GM12878 (cell line): Measurements from ENCODE around the gene STARD5. TPM values are rescaled to one million over a fixed set of nuclear protein-coding genes. Genes with fewer than 3 reads are reported as not detected.

Experiments
- ATAC-seq: fragments of 200-7000 bp; cut with Tn5 transposase; 3 replicates; pipeline ENCODE4 v1.9.1; 2020; ENCODE audit warnings: mild to moderate bottlenecking, moderate library complexity
- BruUV-seq: library from RNA; stranded (reverse); fragments of 400-500 nt; replicated peaks from 2 replicates; lab custom pipeline; 2021; lab: Mats Ljungman, UMichigan
- CTCF ChIA-PET: fragments of 300-600 bp; sonication (Branson Sonifier 250); formaldehyde crosslinking; extraction: SDS; loops from one replicate; lab custom pipeline; 2021; ENCODE audit warnings: inconsistent platforms; lab: Yijun Ruan, JAX
- POLR2A ChIA-PET: fragments of 350-600 bp; formaldehyde crosslinking; extraction: SDS; loops from one replicate; lab custom pipeline; 2021; ENCODE audit warnings: inconsistent platforms; lab: Charles Lee
- RAD21 ChIA-PET: fragments of 300-600 bp; sonication (Branson Sonifier 250); formaldehyde crosslinking; loops from one replicate; lab custom pipeline; 2023; ENCODE audit warnings: antibody characterized with exemption; ENCODE audit not compliant: unreplicated experiment; lab: Charles Lee
- SMC1A ChIA-PET: fragments of 300-600 bp; sonication (Branson Sonifier 250); formaldehyde crosslinking; loops from one replicate; lab custom pipeline; 2023; ENCODE audit not compliant: unreplicated experiment, uncharacterized antibody; lab: Charles Lee
- DNase-seq: peaks from one replicate; pipeline ENCODE4 v3.0.0-alpha.2; 2011; ENCODE audit warnings: low read depth, low spot score
- FAIRE-seq: peaks from 3 replicates; lab custom pipeline; 2011; peaks lifted over from hg19 to GRCh38; lab: Jason Lieb, UNC
- H2AFZ ChIP-seq: 2 replicates; pipeline ENCODE4 v1.6.0; 2011; ENCODE audit warnings: low read depth, low read length, control low read depth; ENCODE audit not compliant: control insufficient read depth
- H3K27ac ChIP-seq: 2 replicates; pipeline ENCODE4 v1.5.1; 2011; ENCODE audit warnings: control low read depth; ENCODE audit not compliant: control insufficient read depth, insufficient read depth
- H3K27me3 ChIP-seq, 2 experiments: replicated peaks in 1 of 2; 2 replicates each; pipeline versions ENCODE4 v1.6.0 to v1.6.1; 2011; ENCODE audit warnings: low read length in 1 of 2; ENCODE audit not compliant: control insufficient read depth in 2 of 2, insufficient read depth in 2 of 2
- H3K36me3 ChIP-seq, 2 experiments: 2 replicates each; pipeline ENCODE4 v1.5.1; 2011; ENCODE audit warnings: low read length in 1 of 2; ENCODE audit not compliant: control insufficient read depth in 2 of 2, insufficient read depth in 2 of 2
- H3K4me1 ChIP-seq: 2 replicates; pipeline ENCODE4 v1.6.1; 2011; ENCODE audit warnings: mild to moderate bottlenecking, low read length, moderate library complexity, mixed read lengths; ENCODE audit not compliant: control insufficient read depth, insufficient read depth
- H3K4me2 ChIP-seq: 2 replicates; pipeline ENCODE4 v1.6.0; 2011; ENCODE audit warnings: control low read depth; ENCODE audit not compliant: control insufficient read depth, insufficient read depth
- H3K4me3 ChIP-seq: fragments of 200-600 bp; sonication (generic); 2 replicates; pipeline ENCODE4 v1.5.1; 2016
- H3K79me2 ChIP-seq: 2 replicates; pipeline ENCODE4 v1.6.0; 2011; ENCODE audit warnings: low read length; ENCODE audit not compliant: control insufficient read depth, insufficient read depth
- H3K9ac ChIP-seq: 2 replicates; pipeline ENCODE4 v1.8.0; 2011; ENCODE audit warnings: low read length, control low read depth, mixed read lengths; ENCODE audit not compliant: control insufficient read depth, insufficient read depth
- H3K9me3 ChIP-seq: replicated peaks from 3 replicates; pipeline ENCODE4 v1.5.1; 2011; ENCODE audit warnings: mild to moderate bottlenecking, low read length; ENCODE audit not compliant: control insufficient read depth, insufficient read depth
- H4K20me1 ChIP-seq: 2 replicates; pipeline ENCODE4 v1.6.0; 2011; ENCODE audit not compliant: control insufficient read depth, insufficient read depth
- BCL11A ChIP-seq: IDR thresholded peaks from 2 replicates; pipeline ENCODE4 v1.6.1; 2011; ENCODE audit warnings: low read depth, low read length
- GABPA ChIP-seq: IDR thresholded peaks from 2 replicates; pipeline ENCODE4 v1.6.1; 2014; ENCODE audit warnings: antibody characterized with exemption, low read depth, mild to moderate bottlenecking, inconsistent platforms
- IRF4 ChIP-seq: IDR thresholded peaks from 2 replicates; pipeline ENCODE4 v1.6.1; 2011; ENCODE audit warnings: low read depth, low read length
- PAX8 ChIP-seq: fragments of 450-650 bp; IDR thresholded peaks from 2 replicates; pipeline ENCODE4 v1.6.1; 2017; ENCODE audit warnings: mild to moderate bottlenecking, moderate library complexity
- POLR2AphosphoS2 ChIP-seq: IDR thresholded peaks from 2 replicates; pipeline ENCODE4 v1.6.1; 2011; ENCODE audit warnings: low read depth, mild to moderate bottlenecking, low read length, improper control_type of control experiment, moderate library complexity
- TBL1XR1 ChIP-seq: IDR thresholded peaks from 2 replicates; pipeline ENCODE4 v1.6.1; 2012; ENCODE audit warnings: low read depth, low read length, improper control_type of control experiment
- ZNF384 ChIP-seq: IDR thresholded peaks from 2 replicates; pipeline ENCODE4 v1.6.1; 2012; ENCODE audit warnings: low read depth, mild to moderate bottlenecking, low read length, improper control_type of control experiment, borderline replicate concordance
- WGBS: methylation state at CpG from one replicate; pipeline ENCODE4 v1.1.6; 2016; ENCODE audit warnings: low lambda C conversion rate; ENCODE audit not compliant: insufficient replicate concordance, insufficient coverage; ENCODE audit errors: missing lambda C conversion rate; 5-methylcytosine and 5-hydroxymethylcytosine counted together
- in situ Hi-C: fragments of 300-500 bp; cut with MboI; formaldehyde crosslinking; loops from 9 replicates; pipeline ENCODE4 v1.14.3; 2018; ENCODE audit warnings: mixed read lengths
- intact Hi-C: fragments of 100-400 bp; cut with micrococcal nuclease; formaldehyde crosslinking; loops from one replicate; pipeline ENCODE4 v1.14.2; 2022; ENCODE audit not compliant: unreplicated experiment
- polyA plus RNA-seq, 11 experiments: library from polyadenylated mRNA; depleted of rRNA in 4 of 11; unstranded in 6 of 11; stranded (reverse) in 5 of 11; fragments of >200 nt; fragmentation: Nextera tagmentation in 4 of 11; fragmentation: Illumina TruSeq in 1 of 11; extraction: Ambion mirVana in 4 of 11; extraction: Trizol in 1 of 11; gene quantifications; 1 replicate in 1 of 11; 2 replicates in 10 of 11; pipeline versions ENCODE4 v1.2.1 to v1.2.3, GENCODE V29; 2011 to 2016; ENCODE audit warnings: inconsistent platforms in 2 of 11, missing spikeins in 2 of 11, low read depth in 1 of 11
- total RNA-seq, 4 experiments: library from RNA; depleted of rRNA in 3 of 4; stranded (reverse); fragments of >200 nt in 3 of 4; fragmentation: Illumina TruSeq in 1 of 4; extraction: Trizol in 1 of 4; gene quantifications; 2 replicates each; pipeline versions ENCODE4 v1.2.1 to v1.2.3, GENCODE V29; 2013 to 2021
- TF ChIP-seq, protein P1 (sequence below): fragments of 450-650 bp; IDR thresholded peaks from 2 replicates; pipeline ENCODE4 v1.6.1; 2017; ENCODE audit warnings: mild to moderate bottlenecking
- TF ChIP-seq, protein P2 (sequence below): IDR thresholded peaks from 2 replicates; pipeline ENCODE4 v1.6.1; 2011; ENCODE audit warnings: low read depth, low read length, improper control_type of control experiment, borderline replicate concordance
- TF ChIP-seq, protein P3 (sequence below): fragments of 450-650 bp; IDR thresholded peaks from 2 replicates; pipeline ENCODE4 v1.6.1; 2016; ENCODE audit warnings: mild to moderate bottlenecking, moderate library complexity, borderline replicate concordance

Gene STARD5
- total and polyA plus RNA-seq, 10 of the 15 experiments (the other 5 are each of a cell fraction or from before 2014, with no cell fraction given), result 2.3 to 9.4 (median 4.7) TPM

DNA sequence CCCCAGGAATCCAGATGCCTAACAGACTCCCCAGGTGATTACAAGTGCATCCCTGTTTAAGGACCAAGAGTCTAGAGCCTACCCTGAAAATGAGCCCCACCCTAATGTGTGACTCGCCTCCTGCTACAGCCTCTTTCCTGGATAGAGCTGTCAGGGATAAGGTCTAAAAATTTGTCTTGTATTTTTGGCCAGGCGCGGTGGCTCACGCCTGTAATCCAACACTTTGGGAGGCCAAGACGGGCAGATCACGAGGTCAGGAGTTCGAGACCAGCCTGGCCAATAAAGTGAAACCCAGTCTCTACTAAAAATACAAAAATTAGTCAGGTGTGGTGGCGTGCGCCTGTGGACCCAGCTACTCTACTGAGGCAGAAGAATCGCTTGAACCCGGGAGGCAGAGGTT, 38.8 kb upstream of the STARD5 start:
- no TSS peak for BruUV-seq
- DNase-seq (no peak), ATAC-seq (no peak), FAIRE-seq (no peak)
- H3K36me3 ChIP-seq, result no peaks in the 10 kb centered on the region
- H3K27ac ChIP-seq, result no peak overlapping the region
- no peaks in the 10 kb centered on the region for H3K4me1 ChIP-seq
- no peaks in the 10 kb centered on the region for H3K79me2 ChIP-seq
- CTCF ChIA-PET, result interaction anchor here (1.2 kb wide), 1 partner anchor 97 kb away, joined by 3 read pairs; no protein-coding TSS in a partner anchor
- H3K4me2 ChIP-seq, result no peak overlapping the region
- no peaks in the 10 kb centered on the region for H3K9me3 ChIP-seq
- no peak overlapping the region for H3K9ac ChIP-seq
- SMC1A ChIA-PET, result no interaction called here
- H3K4me3 ChIP-seq, result no peak overlapping the region
- WGBS, result 75% methylated on average over 11 of the region's 11 CpGs
- H3K27me3 ChIP-seq, result no peaks in the 10 kb centered on the region
- intact Hi-C loops (no loop called here), in situ Hi-C loops (no loop called here)
- TF ChIP-seq TBL1XR1 (no peak), PAX8 (no peak), IRF4 (no peak), GABPA (no peak), BCL11A (no peak), ZNF384 (no peak), POLR2AphosphoS2 (no peak)
- TF ChIP-seq, protein P1, sequence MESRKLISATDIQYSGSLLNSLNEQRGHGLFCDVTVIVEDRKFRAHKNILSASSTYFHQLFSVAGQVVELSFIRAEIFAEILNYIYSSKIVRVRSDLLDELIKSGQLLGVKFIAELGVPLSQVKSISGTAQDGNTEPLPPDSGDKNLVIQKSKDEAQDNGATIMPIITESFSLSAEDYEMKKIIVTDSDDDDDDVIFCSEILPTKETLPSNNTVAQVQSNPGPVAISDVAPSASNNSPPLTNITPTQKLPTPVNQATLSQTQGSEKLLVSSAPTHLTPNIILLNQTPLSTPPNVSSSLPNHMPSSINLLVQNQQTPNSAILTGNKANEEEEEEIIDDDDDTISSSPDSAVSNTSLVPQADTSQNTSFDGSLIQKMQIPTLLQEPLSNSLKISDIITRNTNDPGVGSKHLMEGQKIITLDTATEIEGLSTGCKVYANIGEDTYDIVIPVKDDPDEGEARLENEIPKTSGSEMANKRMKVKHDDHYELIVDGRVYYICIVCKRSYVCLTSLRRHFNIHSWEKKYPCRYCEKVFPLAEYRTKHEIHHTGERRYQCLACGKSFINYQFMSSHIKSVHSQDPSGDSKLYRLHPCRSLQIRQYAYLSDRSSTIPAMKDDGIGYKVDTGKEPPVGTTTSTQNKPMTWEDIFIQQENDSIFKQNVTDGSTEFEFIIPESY, result no peak
- TF ChIP-seq, protein P2, sequence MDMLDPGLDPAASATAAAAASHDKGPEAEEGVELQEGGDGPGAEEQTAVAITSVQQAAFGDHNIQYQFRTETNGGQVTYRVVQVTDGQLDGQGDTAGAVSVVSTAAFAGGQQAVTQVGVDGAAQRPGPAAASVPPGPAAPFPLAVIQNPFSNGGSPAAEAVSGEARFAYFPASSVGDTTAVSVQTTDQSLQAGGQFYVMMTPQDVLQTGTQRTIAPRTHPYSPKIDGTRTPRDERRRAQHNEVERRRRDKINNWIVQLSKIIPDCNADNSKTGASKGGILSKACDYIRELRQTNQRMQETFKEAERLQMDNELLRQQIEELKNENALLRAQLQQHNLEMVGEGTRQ, result no peak
- TF ChIP-seq, protein P3, sequence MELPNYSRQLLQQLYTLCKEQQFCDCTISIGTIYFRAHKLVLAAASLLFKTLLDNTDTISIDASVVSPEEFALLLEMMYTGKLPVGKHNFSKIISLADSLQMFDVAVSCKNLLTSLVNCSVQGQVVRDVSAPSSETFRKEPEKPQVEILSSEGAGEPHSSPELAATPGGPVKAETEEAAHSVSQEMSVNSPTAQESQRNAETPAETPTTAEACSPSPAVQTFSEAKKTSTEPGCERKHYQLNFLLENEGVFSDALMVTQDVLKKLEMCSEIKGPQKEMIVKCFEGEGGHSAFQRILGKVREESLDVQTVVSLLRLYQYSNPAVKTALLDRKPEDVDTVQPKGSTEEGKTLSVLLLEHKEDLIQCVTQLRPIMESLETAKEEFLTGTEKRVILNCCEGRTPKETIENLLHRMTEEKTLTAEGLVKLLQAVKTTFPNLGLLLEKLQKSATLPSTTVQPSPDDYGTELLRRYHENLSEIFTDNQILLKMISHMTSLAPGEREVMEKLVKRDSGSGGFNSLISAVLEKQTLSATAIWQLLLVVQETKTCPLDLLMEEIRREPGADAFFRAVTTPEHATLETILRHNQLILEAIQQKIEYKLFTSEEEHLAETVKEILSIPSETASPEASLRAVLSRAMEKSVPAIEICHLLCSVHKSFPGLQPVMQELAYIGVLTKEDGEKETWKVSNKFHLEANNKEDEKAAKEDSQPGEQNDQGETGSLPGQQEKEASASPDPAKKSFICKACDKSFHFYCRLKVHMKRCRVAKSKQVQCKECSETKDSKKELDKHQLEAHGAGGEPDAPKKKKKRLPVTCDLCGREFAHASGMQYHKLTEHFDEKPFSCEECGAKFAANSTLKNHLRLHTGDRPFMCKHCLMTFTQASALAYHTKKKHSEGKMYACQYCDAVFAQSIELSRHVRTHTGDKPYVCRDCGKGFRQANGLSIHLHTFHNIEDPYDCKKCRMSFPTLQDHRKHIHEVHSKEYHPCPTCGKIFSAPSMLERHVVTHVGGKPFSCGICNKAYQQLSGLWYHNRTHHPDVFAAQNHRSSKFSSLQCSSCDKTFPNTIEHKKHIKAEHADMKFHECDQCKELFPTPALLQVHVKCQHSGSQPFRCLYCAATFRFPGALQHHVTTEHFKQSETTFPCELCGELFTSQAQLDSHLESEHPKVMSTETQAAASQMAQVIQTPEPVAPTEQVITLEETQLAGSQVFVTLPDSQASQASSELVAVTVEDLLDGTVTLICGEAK, result no peak
- RAD21 ChIA-PET, result no interaction called here
- no peak overlapping the region for H2AFZ ChIP-seq
- no peaks in the 10 kb centered on the region for H4K20me1 ChIP-seq
- POLR2A ChIA-PET, result interaction anchor here (1.0 kb wide), 1 partner anchor 8 kb away, joined by 3 read pairs; no protein-coding TSS in a partner anchor
